Activated CD4-positive, alpha-beta T cell treated with anti-CD3 and anti-CD28 coated beads for 48 hours (primary cell): ENCODE measurements around the gene STAMBP.
"Not testable (repeated sequence)": the region's sequence is repeated elsewhere in the genome, so short reads cannot be mapped to it uniquely, and the experiment has no call there.

Source experiments
- DNase-seq: peaks from one replicate; pipeline ENCODE4 v3.0.0-alpha.2; 2020

STAMBP gene

DNA sequence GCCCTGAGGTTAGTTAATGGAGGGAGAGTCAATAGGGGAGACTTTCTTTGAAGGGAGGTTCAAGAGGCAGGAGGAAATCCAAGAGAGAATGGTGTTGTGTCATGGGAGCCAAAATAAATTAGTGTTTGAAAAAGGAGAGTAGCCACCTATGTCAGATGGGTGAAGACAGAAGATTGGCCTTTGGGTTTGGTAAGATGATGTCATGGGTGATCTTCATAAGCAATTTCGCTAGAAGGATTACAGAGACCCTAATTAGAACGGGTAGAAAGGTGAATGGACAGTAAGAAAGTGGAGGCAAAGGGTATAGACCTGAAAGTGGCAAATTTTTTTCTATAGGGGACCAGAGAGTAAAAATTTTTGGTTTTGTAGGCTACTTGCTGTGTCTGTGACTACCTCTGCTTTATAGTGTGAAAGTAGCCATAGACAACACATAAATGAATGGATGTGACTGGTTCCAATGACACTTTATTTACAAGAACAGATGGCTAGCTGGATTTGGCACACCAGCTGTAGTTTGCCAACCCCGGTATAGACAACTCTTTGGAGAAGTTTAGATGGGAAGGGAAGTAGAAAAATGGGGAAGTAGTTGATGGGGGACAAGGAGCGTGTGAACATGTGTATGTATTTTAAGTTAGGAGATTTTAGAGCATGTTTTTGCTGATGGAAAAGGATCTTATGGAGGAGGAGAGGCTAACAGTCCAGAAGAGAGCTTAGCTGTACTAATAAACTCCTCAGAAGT is 9.3 kb downstream of the STAMBP start:
- DNase-seq: no peak

DNA sequence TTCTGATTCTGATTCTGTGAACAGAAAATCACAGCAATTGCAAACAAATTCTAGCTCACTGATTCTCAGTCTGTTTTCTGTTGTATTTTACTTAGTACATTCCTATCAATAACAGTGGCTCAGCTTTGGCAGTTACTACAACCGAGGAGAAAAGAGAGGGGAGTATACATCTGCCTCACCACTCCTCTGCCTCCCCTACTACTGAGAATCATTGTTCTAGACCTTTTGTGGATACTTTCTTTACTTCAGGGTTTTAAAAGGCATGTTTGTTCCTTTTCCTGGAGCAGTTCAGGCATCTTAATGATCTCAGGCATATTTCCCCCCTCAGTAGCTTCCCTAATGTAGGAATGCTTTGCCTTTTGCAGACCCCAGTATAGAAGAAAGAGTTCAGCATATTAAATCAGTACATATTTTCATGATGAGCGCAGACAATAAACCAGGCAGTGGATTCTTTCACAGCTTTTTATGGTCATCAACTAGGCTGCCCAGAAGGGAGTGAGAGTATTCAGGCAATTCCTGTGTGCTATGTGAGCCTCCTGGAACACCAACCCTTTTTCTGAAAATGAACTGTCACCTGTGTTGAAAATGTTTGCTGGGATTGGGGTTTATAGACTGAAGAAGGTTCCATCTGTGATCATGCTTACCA is 10.3 kb downstream of the STAMBP start:
- no peak for DNase-seq

DNA sequence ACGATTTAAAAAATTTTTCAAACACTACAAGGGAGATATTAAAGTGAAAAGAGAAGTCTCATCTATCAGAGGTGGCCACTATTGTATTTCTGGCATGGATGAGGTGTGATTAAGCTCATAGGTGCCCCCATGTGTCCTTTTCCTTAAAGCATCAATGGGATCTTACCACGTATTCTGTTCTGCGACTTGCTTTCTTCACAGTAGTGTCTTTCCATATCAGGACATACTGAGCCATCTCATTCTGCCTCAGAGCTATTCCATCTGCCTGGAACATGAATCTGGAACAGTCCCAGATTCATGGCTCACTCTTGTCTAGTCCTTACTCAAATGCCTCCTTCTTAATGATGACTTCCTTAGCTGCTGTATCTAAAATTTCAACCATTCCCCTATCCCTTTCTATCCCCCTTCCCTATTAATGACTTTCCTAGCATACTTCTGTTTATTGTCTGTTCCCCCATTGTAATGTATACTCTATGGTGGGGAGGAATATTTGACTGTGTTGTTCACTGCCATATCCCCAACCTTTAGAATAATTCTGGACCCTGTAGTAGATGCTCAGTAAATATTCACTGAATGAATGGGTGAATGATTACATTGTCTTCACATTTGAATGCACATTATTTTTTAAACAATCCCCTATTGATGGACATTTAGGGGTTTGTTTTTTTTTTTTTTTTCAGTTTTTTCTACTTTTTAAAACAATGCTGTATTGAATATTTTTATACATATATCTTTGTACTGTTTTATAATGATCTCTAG is 11.1 kb downstream of the STAMBP start:
- DNase-seq: no peak

DNA sequence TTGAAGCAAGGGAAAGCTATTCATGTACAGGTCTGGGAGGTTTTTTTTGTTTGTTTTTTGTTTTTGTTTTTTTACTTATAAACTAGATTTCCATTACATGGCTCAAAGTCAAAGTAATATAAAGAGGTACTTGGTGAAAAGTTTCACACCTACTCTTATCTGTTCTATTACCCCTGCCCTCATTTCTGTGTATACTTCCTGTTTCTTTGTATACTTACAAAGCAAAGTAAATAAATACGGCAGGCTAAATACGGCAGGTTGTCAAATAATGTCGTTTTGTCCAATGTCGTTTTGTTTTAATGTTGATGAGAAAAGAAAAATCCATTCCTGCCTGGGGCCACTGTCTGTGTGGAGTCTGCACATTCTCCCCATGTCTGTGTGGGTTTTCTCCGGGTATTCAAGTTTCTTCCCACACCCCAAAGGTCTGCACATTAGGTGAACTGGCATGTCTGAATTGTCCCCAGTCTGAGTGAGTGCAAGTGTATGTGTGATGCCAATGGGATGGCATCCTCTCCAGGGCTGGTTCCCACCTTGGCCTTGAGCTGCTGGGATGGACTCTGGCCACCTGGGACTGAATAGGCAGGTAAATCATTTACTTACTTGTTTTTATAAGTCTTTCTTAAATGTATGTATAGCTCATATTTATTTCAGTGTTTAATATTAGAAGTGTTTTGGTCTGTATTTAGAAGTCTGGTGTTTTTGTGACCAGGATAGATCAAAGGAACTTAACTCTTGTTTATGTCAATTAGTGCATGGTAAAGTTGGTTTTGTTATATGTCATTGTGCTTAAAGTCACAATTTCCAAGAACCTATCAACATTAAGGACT is 13.4 kb downstream of the STAMBP start:
- no peak for DNase-seq

GRCh38 chr2:73842739-73843019 is 13.9 kb downstream of the STAMBP start:
- DNase-seq: no peak

DNA sequence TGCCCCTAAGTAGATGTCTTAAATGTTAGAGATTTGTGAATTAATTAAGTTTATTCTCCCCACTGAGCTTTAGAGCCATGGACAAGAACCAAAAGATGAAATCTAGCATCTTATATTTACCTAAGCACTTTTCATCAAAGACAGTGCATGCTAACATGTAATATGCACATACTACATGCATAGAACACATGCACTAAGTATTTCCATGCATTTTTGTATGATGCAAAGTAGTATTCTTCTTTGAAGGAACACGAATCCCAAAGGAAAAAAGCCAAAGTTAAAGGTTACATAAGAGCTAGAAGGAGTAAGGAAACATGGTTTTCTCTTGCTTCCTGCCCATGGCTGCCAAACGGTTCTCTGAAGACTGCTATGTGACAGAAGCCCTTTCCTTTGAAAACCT is 15.3 kb downstream of the STAMBP start:
- no peak for DNase-seq

DNA sequence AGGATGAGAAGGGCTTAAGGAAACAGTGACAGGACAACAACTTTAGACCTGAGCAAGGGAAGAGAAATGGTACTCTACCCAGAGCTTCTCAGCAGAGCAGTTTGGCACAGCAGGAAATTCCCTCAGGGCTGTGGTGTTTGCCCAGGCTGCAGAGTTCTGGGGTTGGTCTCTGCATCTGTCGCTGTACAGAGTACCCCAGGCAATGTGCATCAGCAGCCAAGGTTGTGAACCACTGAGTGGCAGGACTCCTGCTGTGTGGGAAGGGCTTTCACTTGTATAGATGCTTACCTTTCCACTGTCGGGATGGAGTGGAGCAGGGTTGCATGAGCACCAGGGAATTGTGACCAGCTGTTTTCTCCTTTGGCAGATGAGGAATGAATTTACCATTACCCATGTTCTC is 21.2 kb downstream of the STAMBP start:
- no peak for DNase-seq

GRCh38 chr2:73851274-73851673 is 22.5 kb downstream of the STAMBP start:
- DNase-seq: no peak

DNA sequence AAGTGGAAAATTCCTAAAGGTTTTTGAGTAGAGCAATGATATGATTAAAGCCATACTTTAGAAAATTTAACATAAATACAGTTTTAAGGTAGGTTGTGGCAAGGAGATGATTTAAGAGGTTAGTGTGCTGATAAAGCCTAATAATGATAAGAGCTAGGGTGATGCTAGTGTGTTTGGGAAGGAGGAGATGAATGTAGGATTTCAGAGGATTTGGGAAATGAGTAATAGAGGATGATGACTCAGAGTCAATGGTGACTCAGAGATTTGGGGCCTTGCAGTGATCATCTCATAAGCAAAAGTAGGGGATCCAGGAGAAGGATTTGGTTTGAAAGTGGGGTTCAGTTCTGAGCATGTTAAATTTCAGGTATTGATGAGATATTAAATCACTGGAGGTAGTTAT is 23.3 kb downstream of the STAMBP start:
- no peak for DNase-seq

DNA sequence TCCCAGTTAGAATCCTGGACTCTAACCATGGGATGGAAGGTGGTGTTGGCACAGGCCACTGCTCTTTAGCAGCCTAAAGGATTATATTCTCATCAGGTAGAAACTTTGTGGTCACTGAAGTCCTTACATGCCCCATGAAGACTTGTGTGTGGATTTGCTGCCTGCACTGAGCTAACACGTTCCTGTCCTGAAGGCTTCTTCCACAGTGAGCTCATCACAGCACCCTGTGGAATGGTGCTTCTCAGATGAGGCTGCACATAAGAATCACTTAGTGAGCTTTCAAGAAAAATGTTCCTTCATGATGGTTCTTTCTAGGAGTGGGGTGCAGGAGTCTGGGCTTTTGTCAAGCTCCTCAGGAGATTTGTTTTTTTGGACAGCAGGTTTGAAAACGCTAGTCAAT is 26.8 kb downstream of the STAMBP start:
- no peak for DNase-seq

- DNase-seq: no peak
Observed at GRCh38 chr2:73856214-73856613, 27.5 kb downstream of the STAMBP start.

GRCh38 chr2:73859721-73860586 is 31.2 kb downstream of the STAMBP start:
- DNase-seq: peak; percentile 63

- DNase-seq: no peak
Observed at GRCh38 chr2:73862987-73863386, 34.2 kb downstream of the STAMBP start.

- no peak for DNase-seq
Observed at GRCh38 chr2:73868204-73868978, 39.6 kb downstream of the STAMBP start.

DNA sequence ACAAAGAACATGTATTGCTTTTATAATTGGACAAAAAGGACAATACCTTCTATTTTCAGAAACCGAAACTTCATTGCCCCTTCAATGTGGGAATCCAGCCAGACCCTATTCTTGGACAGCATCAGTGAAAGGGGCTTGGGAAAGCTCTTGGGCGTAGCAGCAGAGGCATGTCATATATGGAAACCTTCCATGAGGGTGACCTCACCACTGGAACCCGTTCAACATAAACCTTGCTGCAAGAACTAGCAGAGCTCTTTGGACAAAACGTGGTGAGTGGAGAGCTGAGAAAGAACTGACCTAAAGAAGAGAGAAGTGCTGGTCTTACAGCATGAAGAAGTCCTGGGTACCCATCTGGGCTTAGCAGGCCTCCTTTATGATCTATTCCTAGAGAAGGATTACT is 41.3 kb downstream of the STAMBP start:
- DNase-seq: no peak

DNA sequence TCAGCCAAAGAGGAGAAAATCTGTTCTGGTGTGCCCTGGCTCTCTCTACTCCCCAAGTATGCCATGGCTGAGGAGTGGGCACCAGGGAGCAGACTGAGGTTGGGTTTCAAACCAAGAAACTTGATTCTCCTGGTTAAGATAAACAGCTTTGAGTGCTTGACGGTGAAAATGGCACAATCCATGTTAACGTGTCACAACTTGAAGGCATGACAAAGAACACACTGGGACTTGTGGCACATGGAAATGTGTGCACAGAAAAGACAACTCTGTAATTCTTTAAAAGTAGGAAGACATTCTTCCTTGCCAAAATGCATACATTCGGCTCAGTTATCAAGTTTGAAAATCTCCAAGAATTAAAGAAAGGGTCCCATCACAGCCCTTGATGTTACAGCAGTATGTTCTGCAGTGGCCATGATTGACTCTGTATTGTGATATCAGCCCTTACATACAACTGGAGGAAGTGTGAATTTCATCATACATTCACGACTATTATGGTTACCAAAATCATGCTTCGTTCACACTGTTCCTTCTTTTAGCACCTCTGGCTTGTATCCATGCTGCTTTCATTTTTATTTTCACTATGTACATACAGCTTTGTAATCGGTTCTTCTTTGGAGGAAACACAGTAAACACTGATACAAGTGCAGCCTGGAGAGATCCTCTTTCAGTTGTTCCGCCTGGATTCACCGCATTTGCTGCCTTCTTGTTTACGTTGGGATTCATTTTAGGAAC is 48.5 kb downstream of the STAMBP start:
- no peak for DNase-seq

- DNase-seq: not testable (repeated sequence)
Observed at GRCh38 chr2:73877984-73878383, 49.2 kb downstream of the STAMBP start.

DNA sequence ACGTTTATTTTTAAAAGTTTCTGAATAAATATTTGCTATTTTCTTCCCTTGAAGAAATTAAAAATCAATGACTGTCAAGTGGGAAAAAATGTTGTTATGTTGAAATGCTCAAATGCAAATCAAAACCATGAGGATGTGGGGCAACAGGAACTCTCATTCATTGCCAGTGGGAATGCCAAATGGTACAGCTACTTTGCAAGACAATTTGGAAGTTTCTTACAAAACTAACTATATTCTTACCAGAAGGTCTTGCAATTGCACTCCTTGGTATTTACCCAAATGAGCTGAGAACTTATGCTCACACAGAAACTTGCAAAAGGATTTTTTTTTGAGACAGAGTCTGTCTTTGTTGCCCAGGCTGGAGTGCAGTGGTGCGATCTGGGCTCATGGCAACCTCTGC is 56.6 kb downstream of the STAMBP start:
- DNase-seq: no peak

DNA sequence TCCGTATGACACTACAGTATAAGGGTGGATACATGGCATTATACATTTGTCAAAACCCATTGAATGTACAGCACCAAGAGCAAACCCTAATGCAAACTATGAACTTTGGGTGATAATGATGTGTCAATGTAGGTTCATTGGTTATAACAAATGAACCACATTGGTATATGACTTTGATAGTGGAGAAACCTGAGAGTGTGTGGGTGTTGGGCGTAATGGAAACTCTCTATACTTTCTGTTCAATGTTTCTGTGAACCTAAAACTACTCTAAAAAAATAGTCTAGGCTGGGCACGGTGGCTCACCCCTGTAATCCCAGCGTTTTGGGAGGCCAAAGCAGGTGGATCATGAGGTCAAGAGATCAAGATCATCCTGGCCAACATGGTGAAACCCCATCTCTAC is 57.6 kb downstream of the STAMBP start:
- DNase-seq: peak; percentile 77

DNA sequence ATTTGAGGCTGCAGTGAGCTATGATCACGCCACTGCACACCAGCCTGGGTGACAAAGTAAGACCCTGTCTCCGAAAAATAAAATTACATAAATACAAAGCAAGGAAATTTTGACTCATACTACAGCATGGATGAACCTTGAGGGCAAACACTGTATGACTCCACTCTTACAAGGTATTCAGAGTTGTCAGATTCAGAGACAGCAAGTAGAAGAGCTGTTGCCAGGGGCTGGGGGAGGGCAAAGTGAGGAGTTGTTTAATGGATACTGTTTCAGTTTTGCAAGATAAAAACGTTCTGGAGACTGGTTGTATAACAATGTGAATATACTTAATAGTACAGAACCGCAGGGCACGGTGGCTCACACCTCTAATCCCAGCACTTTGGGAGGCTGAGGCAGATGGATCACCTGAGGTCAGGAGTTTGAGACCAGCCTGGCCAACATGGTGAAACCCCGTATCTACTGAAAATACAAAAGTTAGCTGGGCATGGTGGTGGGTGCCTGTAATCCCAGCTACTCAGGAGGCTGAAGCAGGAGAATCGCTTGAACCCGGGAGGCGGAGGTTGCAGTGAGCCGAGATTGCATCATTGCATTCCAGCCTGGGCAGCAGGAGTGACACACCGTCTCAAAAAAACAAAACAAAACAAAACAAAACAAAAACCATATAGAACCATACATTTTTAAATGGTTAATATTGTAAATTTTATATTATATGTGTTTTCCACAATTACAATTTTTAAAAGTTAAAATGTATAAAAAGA is 59.0 kb downstream of the STAMBP start:
- DNase-seq: peak; percentile 22
